GM12891 (cell line): ENCODE results near the gene FBXO22.

ENCODE experiments used
- DNase-seq: peaks from one replicate; pipeline ENCODE4 v3.0.0; 2011; ENCODE audit warnings: low spot score; ENCODE audit not compliant: insufficient read length
- FAIRE-seq: peaks from 2 replicates; lab custom pipeline; 2011; peaks lifted over from hg19 to GRCh38; lab: Jason Lieb, UNC
- PAX5 ChIP-seq: IDR thresholded peaks from 2 replicates; pipeline ENCODE4 v1.6.1; 2011; ENCODE audit warnings: low read length, moderate library complexity, mild to moderate bottlenecking; ENCODE audit not compliant: insufficient read depth, severe bottlenecking
- POLR2A ChIP-seq: IDR thresholded peaks from 2 replicates; pipeline ENCODE4 v1.6.1; 2011; ENCODE audit warnings: low read depth, low read length, control low read depth
- POLR2AphosphoS5 ChIP-seq: IDR thresholded peaks from 2 replicates; pipeline ENCODE4 v1.6.1; 2011; ENCODE audit warnings: low read depth, low read length, control low read depth
- POU2F2 ChIP-seq: IDR thresholded peaks from 2 replicates; pipeline ENCODE4 v1.6.1; 2011; ENCODE audit warnings: low read depth, mild to moderate bottlenecking, control low read depth, low read length, moderate library complexity
- SPI1 ChIP-seq: IDR thresholded peaks from 2 replicates; pipeline ENCODE4 v1.6.1; 2011; ENCODE audit warnings: low read depth, low read length, control low read depth
- TAF1 ChIP-seq: IDR thresholded peaks from 2 replicates; pipeline ENCODE4 v1.6.1; 2011; ENCODE audit warnings: low read depth, low read length, control low read depth

FBXO22 gene

DNA sequence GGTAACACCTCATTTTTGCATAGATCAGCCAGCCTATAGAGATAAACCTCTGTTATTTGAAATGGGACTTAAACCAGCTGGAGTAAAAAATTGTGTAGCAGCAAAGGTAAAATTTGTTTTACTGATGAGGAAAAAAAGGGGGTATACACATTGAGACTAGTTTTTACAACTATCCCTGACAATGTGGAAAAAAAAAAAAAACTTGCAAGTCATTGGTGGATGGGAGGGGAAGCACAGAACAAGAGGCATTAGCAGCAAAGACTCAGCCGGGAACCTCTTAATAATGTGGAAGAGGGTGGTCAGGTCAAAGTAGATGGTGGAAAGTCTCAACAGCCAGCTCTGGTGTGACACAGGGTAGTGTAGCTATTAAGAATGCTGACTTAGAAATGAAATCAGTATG is 14.5 kb downstream of the FBXO22 start:
- DNase-seq (no peak), FAIRE-seq (no peak)
- no peak for TF ChIP-seq PAX5

DNA sequence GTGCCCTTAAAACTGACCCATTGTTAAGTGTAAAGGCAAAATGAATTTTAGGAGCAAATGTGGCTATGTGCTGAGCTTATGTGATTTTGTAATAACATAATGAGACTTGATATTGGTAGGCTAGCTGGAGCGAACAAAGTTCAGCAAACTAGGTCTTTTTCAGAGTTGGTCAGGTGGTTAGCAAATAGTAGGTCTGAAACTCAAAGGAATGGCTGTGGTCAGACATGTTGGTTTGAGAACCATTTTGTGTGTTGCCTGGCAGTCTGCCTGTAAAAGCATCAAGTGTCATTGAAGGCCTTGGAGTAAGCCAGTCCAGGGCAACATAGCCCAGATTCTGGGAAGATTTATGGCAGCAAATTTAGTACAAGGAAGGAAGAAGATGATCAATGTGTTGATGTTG is 16.4 kb downstream of the FBXO22 start:
- TF ChIP-seq POU2F2 = no peak
- TF ChIP-seq SPI1 = no peak
- TF ChIP-seq PAX5 = no peak
- no peak for TF ChIP-seq POLR2AphosphoS5
- no peak for TF ChIP-seq POLR2A
- no peak for TF ChIP-seq TAF1
- DNase-seq = no peak

GRCh38 chr15:75921732-75922703 is 18.3 kb downstream of the FBXO22 start:
- DNase-seq (no peak), FAIRE-seq (peak; percentile 62)
- no peak for TF ChIP-seq SPI1

More for the DNA sequence above, 16.4 kb downstream of the FBXO22 start:
- peak; percentile 40 for FAIRE-seq

GRCh38 chr15:75923756-75924155 is 20.1 kb downstream of the FBXO22 start:
- FAIRE-seq = no peak
- DNase-seq = no peak
- TF ChIP-seq TAF1 = no peak
- TF ChIP-seq POLR2A = no peak
- TF ChIP-seq POU2F2 = no peak
- no peak for TF ChIP-seq POLR2AphosphoS5
- no peak for TF ChIP-seq PAX5
- no peak for TF ChIP-seq SPI1

DNA sequence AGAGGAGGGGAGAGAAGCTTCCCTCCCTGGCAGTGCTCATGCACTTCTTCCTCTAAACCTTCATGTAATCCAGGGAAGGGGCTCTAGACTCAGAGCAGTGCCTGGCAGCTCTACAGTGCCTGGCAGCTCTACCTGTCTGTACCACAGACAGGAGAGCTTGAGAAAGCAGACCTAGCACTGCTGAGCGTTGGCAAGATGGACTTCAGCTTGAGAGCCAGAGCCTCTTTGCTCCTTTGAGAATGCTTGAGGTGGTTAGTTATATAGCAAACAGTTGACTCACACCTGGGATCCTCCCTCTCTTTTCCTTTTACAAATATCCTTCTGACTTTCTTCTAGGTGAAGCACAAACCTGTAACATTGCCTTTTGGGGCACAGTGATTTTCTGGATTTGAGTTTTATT is 20.9 kb downstream of the FBXO22 start:
- DNase-seq = no peak
- FAIRE-seq = no peak
- TF ChIP-seq POU2F2 = no peak
- no peak for TF ChIP-seq PAX5
- no peak for TF ChIP-seq POLR2A
- no peak for TF ChIP-seq POLR2AphosphoS5
- TF ChIP-seq SPI1 = no peak
- no peak for TF ChIP-seq TAF1

DNA sequence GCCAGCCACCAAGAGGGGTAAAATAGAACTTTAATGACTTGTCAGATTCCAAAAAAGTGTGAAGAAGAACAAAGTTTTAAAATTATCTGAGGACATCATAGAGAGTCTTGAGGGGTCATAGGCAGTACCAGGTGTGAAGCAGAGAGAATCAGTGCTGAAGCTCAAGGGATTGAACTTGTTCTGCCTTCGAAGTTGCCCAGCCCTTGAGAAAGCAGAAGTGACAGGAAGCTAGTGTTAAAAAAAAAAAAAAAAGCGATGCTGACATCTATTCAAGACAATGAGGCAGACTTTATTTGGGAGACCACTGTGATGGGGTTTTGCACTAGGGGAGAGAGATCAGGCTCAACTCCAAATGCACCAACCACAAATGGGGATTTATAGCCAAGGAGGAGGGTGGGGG is 21.8 kb downstream of the FBXO22 start:
- no peak for DNase-seq
- TF ChIP-seq TAF1 (no peak), POU2F2 (no peak), SPI1 (peak; percentile 68)
- no peak for FAIRE-seq

- no peak for DNase-seq
- FAIRE-seq = no peak
- TF ChIP-seq PAX5 (no peak), POLR2AphosphoS5 (no peak), POU2F2 (no peak), POLR2A (no peak)
Observed at GRCh38 chr15:75926931-75927330, 23.3 kb downstream of the FBXO22 start.

- DNase-seq = no peak
- TF ChIP-seq POLR2AphosphoS5 (no peak), SPI1 (no peak), POLR2A (no peak), TAF1 (no peak), POU2F2 (no peak), PAX5 (no peak)
- peak; percentile 69 for FAIRE-seq
Observed at GRCh38 chr15:75927601-75928000, 23.9 kb downstream of the FBXO22 start.

DNA sequence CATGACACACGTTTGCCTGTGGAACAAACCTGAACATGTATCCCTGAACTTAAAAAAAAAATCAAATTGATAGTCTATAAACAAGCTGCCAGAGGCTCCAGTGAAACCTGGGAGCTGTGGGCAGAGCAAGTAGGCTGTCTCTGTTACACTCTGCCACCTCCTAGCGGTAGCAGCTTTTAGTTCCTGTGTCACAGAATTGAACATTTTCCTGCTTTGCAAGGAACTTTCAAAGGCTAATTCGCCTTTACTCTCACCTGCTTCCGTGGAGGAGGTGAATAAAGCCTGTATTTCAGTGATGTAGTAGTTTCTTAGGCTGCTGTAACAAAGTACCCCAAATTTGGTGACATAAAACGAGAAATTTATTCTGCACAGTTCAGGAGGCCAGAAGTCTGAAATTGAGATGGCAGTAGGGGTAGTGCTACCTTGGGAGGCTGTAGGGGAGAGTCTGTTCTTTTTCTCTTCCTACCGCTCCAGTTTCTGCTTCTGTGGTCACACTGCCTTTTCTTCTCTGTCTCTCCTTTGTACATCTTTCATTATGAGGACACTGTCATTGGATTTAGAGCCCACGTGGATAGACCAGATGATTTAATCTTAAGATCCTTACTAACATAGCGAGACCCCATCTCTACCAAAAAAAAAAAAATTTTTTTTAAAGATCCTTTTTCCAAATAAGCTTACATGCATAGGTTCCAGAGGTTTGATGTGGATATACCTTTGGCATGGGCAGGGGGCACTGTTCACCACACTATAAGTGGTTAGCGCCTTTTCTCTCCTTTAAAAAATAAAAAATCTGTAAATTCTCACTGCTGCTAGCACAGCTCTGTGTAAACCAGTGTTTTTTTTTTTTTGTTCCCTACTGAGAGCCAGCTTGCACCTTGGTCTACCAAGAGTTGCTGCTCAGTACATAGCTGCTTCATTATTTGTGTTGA is 25.3 kb downstream of the FBXO22 start:
- FAIRE-seq = no peak
- no peak for TF ChIP-seq POLR2AphosphoS5
- no peak for DNase-seq

DNA sequence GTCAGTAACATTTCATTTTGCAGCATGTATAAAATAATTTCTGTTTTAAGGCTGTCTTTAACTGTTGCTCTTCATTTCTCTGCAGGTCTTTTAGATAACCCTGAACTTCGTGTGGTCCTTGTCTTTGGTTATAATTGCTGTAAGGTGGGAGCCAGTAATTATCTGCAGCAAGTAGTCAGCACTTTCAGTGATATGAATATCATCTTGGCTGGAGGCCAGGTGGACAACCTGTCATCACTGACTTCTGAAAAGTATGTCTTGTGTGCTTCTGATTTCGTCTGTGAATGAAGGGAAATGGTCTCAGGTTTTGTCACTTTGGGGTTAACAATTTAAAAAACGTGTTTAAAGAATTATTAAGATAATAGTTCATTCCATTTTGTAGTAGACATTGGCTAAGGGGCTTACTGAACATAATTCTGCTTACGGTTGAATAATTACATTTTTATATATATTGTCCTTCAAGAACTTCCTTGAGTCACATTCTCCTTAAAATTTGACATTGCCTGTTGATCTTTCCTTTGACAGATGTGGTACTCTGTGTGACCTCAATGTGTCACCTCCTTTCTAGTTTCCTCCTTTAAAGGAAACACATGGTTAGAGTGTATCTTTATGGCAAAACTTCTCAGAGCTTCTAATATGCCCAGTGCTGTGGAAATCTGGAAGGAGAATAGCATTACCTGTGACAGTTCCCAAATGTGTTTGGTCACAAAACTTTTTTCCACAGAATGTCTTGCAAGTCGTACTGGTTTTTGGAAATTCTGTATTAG is 26.3 kb downstream of the FBXO22 start:
- FAIRE-seq = no peak
- TF ChIP-seq SPI1 (no peak), POU2F2 (no peak), POLR2A (no peak), PAX5 (no peak), POLR2AphosphoS5 (no peak), TAF1 (no peak)
- no peak for DNase-seq
